ENCODE results near the gene FAM174B. TPM values are rescaled to one million over a fixed set of nuclear protein-coding genes. Genes with fewer than 3 reads are reported as not detected.

Gene FAM174B
- total and polyA plus RNA-seq, 11 donors = 6.8 to 22.2 (median 12.1) TPM

GRCh38 chr15:92653366-92653765, 2.2 kb downstream of the FAM174B start:
- TF ChIP-seq POLR2A (IDR thresholded peaks at IDR 0.05) = no peak
- no peak for TF ChIP-seq CTCF (IDR thresholded peaks at IDR 0.05)
- Histone ChIP-seq H3K9me3 (no peaks in the 10 kb centered on the region), H3K27ac (peak overlapping the region in 1 of 12 donors; percentile 42), H3K27me3 (peaks cover 0 to 16% (median 0%) of the 10 kb centered on the region in 9 donors), H3K36me3 (no peaks in the 10 kb centered on the region), H3K4me3 (no peak overlapping the region), H3K4me1 (peaks cover 0 to 57% (median 14%) of the 10 kb centered on the region in 12 donors)
- DNase-seq (no peak), ATAC-seq (no peak)
- 91 to 98% (median 95%) methylated on average over 5 of the region's 5 CpGs for WGBS, 4 donors
- intact Hi-C loops (cut with DNase I) = no loop called here

- Histone ChIP-seq H3K4me1 (peaks cover 0 to 57% (median 14%) of the 10 kb centered on the region in 12 donors), H3K27ac (no peak overlapping the region), H3K9me3 (no peaks in the 10 kb centered on the region), H3K27me3 (peaks cover 0 to 13% (median 0%) of the 10 kb centered on the region in 9 donors), H3K36me3 (no peaks in the 10 kb centered on the region), H3K4me3 (no peak overlapping the region)
- TF ChIP-seq POLR2A (IDR thresholded peaks at IDR 0.05) (no peak), CTCF (IDR thresholded peaks at IDR 0.05) (no peak)
- intact Hi-C loops (cut with DNase I) = no loop called here
- ATAC-seq (no peak), DNase-seq (no peak)
- 93 to 95% (median 94%) methylated on average over 9 of the region's 9 CpGs for WGBS, 4 donors
Measured at GRCh38 chr15:92652576-92652966, 3.0 kb downstream of the FAM174B start.

- Histone ChIP-seq H3K9me3 (no peaks in the 10 kb centered on the region), H3K4me1 (peaks cover 0 to 57% (median 14%) of the 10 kb centered on the region in 12 donors), H3K36me3 (no peaks in the 10 kb centered on the region), H3K27ac (no peak overlapping the region), H3K4me3 (no peak overlapping the region), H3K27me3 (peaks cover 0 to 10% (median 0%) of the 10 kb centered on the region in 9 donors)
- DNase-seq (no peak), ATAC-seq (no peak)
- intact Hi-C loops (cut with DNase I) = no loop called here
- TF ChIP-seq POLR2A (IDR thresholded peaks at IDR 0.05) (no peak), CTCF (IDR thresholded peaks at IDR 0.05) (no peak)
- 77 to 79% (median 78%) methylated on average over 10 of the region's 10 CpGs for WGBS, 4 donors
Measured at GRCh38 chr15:92651877-92652575, 3.5 kb downstream of the FAM174B start.

- H3K27ac ChIP-seq = no peak overlapping the region
- ATAC-seq = no peak
- H3K27me3 ChIP-seq = no peaks in the 10 kb centered on the region
- peaks cover 0 to 54% (median 14%) of the 10 kb centered on the region in 12 donors for H3K4me1 ChIP-seq
- H3K36me3 ChIP-seq = no peaks in the 10 kb centered on the region
- H3K4me3 ChIP-seq = no peak overlapping the region
- WGBS, 4 donors = 93 to 98% (median 96%) methylated on average over 2 of the region's 2 CpGs
- no peak for DNase-seq
- no peaks in the 10 kb centered on the region for H3K9me3 ChIP-seq
- intact Hi-C loops (cut with DNase I) = no loop called here
- TF ChIP-seq CTCF (IDR thresholded peaks at IDR 0.05) = no peak
- TF ChIP-seq POLR2A (IDR thresholded peaks at IDR 0.05) = no peak
Measured at GRCh38 chr15:92650966-92651365, 4.6 kb downstream of the FAM174B start.

Measured in heart left ventricle (tissue), 16 donors.